GM18520 (cell line): Measurements from ENCODE around the gene PKP4.

Source experiments
- ATAC-seq: cut with Tn5 transposase; IDR thresholded peaks from one replicate; pipeline ENCODE4 v1.9.1; 2021; ENCODE audit not compliant: unreplicated experiment

The PKP4 gene

GRCh38 chr2:158730621-158731140, 273.9 kb downstream of the PKP4 start:
- no peak for ATAC-seq

DNA sequence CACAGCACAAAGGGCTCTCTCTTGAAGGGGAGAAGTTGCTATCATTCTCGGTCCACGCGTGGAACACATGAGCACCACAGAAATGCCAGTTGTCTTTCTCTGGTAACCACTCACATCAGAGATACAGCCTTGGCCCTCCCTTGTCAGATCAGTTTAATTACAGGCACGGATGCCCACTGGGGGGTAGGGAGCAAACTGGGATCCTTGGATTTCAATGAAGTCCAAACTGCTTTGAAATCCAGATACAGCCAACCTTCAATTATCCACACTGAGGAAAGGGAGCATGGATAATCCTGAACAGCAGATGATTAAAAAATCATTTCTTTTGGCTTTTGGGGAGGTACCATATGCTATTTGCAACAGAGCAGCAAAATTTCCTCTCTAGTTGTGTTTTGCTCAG, 274.6 kb downstream of the PKP4 start:
- no peak for ATAC-seq
